HEK293 (cell line): ENCODE measurements around the gene NGRN.

Experiments
- CTCF ChIA-PET: fragments of 350-600 bp; formaldehyde crosslinking; extraction: SDS; loops from one replicate; lab custom pipeline; 2021; ENCODE audit warnings: antibody characterized with exemption; lab: Yijun Ruan, JAX
- POLR2A ChIA-PET: fragments of 300-600 bp; formaldehyde crosslinking; extraction: SDS; loops from one replicate; lab custom pipeline; 2020; ENCODE audit warnings: antibody characterized with exemption, inconsistent platforms; lab: Yijun Ruan, JAX
- H3K27ac ChIP-seq: fragments of 200-500 bp; sonication (Bioruptor generic); 2 replicates; pipeline ENCODE4 v1.5.1; 2014; ENCODE audit warnings: low read depth, low read length, control low read depth, inconsistent platforms; ENCODE audit errors: extremely low read depth
- H3K36me3 ChIP-seq, 2 experiments: fragments of 200-500 bp in 1 of 2; sonication (Bioruptor generic) in 1 of 2; 1 replicate in 1 of 2; 2 replicates in 1 of 2; pipeline ENCODE4 v1.5.1; 2014 to 2017; ENCODE audit warnings: inconsistent platforms in 2 of 2, low read length in 2 of 2; ENCODE audit not compliant: control insufficient read depth in 2 of 2, insufficient read depth in 1 of 2
- H3K4me1 ChIP-seq: fragments of 200-500 bp; sonication (Bioruptor generic); 2 replicates; pipeline ENCODE4 v1.5.1; 2014; ENCODE audit warnings: mild to moderate bottlenecking, low read length, inconsistent platforms; ENCODE audit not compliant: control insufficient read depth, insufficient read depth
- H3K4me3 ChIP-seq: 2 replicates; pipeline ENCODE4 v1.5.1; 2011; ENCODE audit warnings: low read depth, mild to moderate bottlenecking, control low read depth, low read length, moderate library complexity
- H3K9me3 ChIP-seq: fragments of 200-500 bp; sonication (Bioruptor generic); 2 replicates; pipeline ENCODE4 v1.5.1; 2014; ENCODE audit warnings: low read depth, low read length, inconsistent platforms; ENCODE audit not compliant: control insufficient read depth, insufficient read depth
- GLI2 ChIP-seq: fragments of 450-650 bp; formaldehyde crosslinking; IDR thresholded peaks from 2 replicates; pipeline ENCODE4; 2017; ENCODE audit warnings: missing biosample characterization, missing genetic modification characterization, low read depth, borderline replicate concordance
- IKZF3 ChIP-seq: fragments of 450-650 bp; IDR thresholded peaks from 2 replicates; pipeline ENCODE4 v1.5.0; 2018; ENCODE audit warnings: missing biosample characterization, mild to moderate bottlenecking, missing genetic modification characterization, moderate library complexity
- SCRT1 ChIP-seq: fragments of 450-650 bp; formaldehyde crosslinking; IDR thresholded peaks from 2 replicates; pipeline ENCODE4 v1.5.1; 2016; ENCODE audit warnings: missing biosample characterization, missing genetic modification characterization, borderline replicate concordance
- TCF7L2 ChIP-seq: IDR thresholded peaks from 2 replicates; pipeline ENCODE4 v1.6.1; 2011; ENCODE audit warnings: low read depth, mild to moderate bottlenecking, inconsistent platforms, low read length, moderate library complexity, borderline replicate concordance
- YY1 ChIP-seq: fragments of 450-650 bp; formaldehyde crosslinking; IDR thresholded peaks from 2 replicates; pipeline ENCODE4 v1.5.1; 2018; ENCODE audit warnings: missing biosample characterization, missing genetic modification characterization
- YY2 ChIP-seq: fragments of 450-650 bp; formaldehyde crosslinking; IDR thresholded peaks from 2 replicates; pipeline ENCODE4 v1.5.1; 2016; ENCODE audit warnings: missing biosample characterization, missing genetic modification characterization
- ZBTB20 ChIP-seq: fragments of 450-650 bp; formaldehyde crosslinking; IDR thresholded peaks from 2 replicates; pipeline ENCODE4 v1.5.1; 2016; ENCODE audit warnings: missing biosample characterization, missing genetic modification characterization
- ZBTB8A ChIP-seq: fragments of 450-650 bp; formaldehyde crosslinking; IDR thresholded peaks from 2 replicates; pipeline ENCODE4 v1.5.1; 2016; ENCODE audit warnings: missing biosample characterization, missing genetic modification characterization
- ZNF121 ChIP-seq: fragments of 450-650 bp; formaldehyde crosslinking; IDR thresholded peaks from 2 replicates; pipeline ENCODE4 v1.5.1; 2016; ENCODE audit warnings: missing biosample characterization, missing genetic modification characterization
- ZNF174 ChIP-seq: fragments of 450-650 bp; formaldehyde crosslinking; IDR thresholded peaks from 2 replicates; pipeline ENCODE4 v1.5.0; 2017; ENCODE audit warnings: missing biosample characterization, mild to moderate bottlenecking, missing genetic modification characterization
- ZNF335 ChIP-seq: fragments of 450-650 bp; formaldehyde crosslinking; conservative IDR thresholded peaks from 2 replicates; pipeline ENCODE4 v1.5.1; 2016; ENCODE audit warnings: missing biosample characterization, missing genetic modification characterization
- ZNF350 ChIP-seq: fragments of 450-650 bp; formaldehyde crosslinking; IDR thresholded peaks from 2 replicates; pipeline ENCODE4 v1.5.0; 2017; ENCODE audit warnings: missing biosample characterization, mild to moderate bottlenecking, missing genetic modification characterization
- ZNF544 ChIP-seq: fragments of 450-650 bp; formaldehyde crosslinking; IDR thresholded peaks from 2 replicates; pipeline ENCODE4 v1.5.0; 2017; ENCODE audit warnings: missing biosample characterization, missing genetic modification characterization
- ZNF555 ChIP-seq: fragments of 450-650 bp; formaldehyde crosslinking; conservative IDR thresholded peaks from 2 replicates; pipeline ENCODE4 v1.5.1; 2017; ENCODE audit warnings: missing biosample characterization, mild to moderate bottlenecking, missing genetic modification characterization, inconsistent platforms
- ZNF596 ChIP-seq: fragments of 450-650 bp; IDR thresholded peaks from 2 replicates; pipeline ENCODE4 v1.5.0; 2018; ENCODE audit warnings: missing biosample characterization, mild to moderate bottlenecking, missing genetic modification characterization, moderate library complexity
- ZNF658 ChIP-seq: fragments of 450-650 bp; formaldehyde crosslinking; IDR thresholded peaks from 2 replicates; pipeline ENCODE4; 2016; ENCODE audit warnings: missing biosample characterization, missing genetic modification characterization
- ZSCAN23 ChIP-seq: fragments of 450-650 bp; formaldehyde crosslinking; IDR thresholded peaks from 2 replicates; pipeline ENCODE4 v1.5.1; 2016; ENCODE audit warnings: missing biosample characterization, missing genetic modification characterization
- ZSCAN30 ChIP-seq: fragments of 450-650 bp; IDR thresholded peaks from 2 replicates; pipeline ENCODE4 v1.5.1; 2018; ENCODE audit warnings: missing biosample characterization, mild to moderate bottlenecking, missing genetic modification characterization, moderate library complexity
- TF ChIP-seq, protein P1 (sequence below): fragments of 450-650 bp; formaldehyde crosslinking; IDR thresholded peaks from 2 replicates; pipeline ENCODE4 v1.5.1; 2016; ENCODE audit warnings: missing biosample characterization, missing genetic modification characterization, low read depth
- TF ChIP-seq, protein P2 (sequence below): fragments of 450-650 bp; formaldehyde crosslinking; conservative IDR thresholded peaks from 2 replicates; pipeline ENCODE4 v1.5.1; 2016; ENCODE audit warnings: low read depth, missing biosample characterization, missing genetic modification characterization
- TF ChIP-seq, protein P3 (sequence below): fragments of 450-650 bp; formaldehyde crosslinking; IDR thresholded peaks from 2 replicates; pipeline ENCODE4 v1.5.1; 2017; ENCODE audit warnings: missing biosample characterization, missing genetic modification characterization
- TF ChIP-seq, protein P4 (sequence below): fragments of 450-650 bp; formaldehyde crosslinking; IDR thresholded peaks from 2 replicates; pipeline ENCODE4 v1.5.1; 2016; ENCODE audit warnings: missing biosample characterization, missing genetic modification characterization

NGRN gene

DNA sequence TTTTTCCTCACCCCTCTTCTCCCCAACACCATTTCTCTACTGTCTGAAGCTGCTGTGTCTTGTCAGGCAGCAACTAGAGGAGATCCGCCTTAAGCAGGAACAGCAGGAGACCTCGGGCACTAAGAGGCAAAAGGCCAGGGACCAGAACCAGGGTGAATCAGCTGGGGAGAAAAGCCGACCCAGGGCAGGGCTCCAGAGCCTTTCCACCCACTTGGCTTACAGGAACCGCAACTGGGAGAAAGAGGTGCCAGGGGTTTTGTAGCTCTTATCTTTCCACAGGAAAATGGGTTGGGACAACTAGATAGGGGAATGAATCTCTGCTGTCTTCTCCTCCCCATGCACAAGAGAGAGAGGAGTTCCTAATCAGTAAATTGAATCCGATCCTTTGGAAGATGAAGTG lies 3.0 kb upstream of the NGRN start (continued):
- TF ChIP-seq, protein P1, sequence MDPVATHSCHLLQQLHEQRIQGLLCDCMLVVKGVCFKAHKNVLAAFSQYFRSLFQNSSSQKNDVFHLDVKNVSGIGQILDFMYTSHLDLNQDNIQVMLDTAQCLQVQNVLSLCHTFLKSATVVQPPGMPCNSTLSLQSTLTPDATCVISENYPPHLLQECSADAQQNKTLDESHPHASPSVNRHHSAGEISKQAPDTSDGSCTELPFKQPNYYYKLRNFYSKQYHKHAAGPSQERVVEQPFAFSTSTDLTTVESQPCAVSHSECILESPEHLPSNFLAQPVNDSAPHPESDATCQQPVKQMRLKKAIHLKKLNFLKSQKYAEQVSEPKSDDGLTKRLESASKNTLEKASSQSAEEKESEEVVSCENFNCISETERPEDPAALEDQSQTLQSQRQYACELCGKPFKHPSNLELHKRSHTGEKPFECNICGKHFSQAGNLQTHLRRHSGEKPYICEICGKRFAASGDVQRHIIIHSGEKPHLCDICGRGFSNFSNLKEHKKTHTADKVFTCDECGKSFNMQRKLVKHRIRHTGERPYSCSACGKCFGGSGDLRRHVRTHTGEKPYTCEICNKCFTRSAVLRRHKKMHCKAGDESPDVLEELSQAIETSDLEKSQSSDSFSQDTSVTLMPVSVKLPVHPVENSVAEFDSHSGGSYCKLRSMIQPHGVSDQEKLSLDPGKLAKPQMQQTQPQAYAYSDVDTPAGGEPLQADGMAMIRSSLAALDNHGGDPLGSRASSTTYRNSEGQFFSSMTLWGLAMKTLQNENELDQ (tag by site-specific recombination) = no peak
- TF ChIP-seq ZNF350 (tag by site-specific recombination) (no peak), ZSCAN30 (no peak), IKZF3 (no peak), ZSCAN23 (tag by site-specific recombination) (no peak)
- TF ChIP-seq, protein P2, sequence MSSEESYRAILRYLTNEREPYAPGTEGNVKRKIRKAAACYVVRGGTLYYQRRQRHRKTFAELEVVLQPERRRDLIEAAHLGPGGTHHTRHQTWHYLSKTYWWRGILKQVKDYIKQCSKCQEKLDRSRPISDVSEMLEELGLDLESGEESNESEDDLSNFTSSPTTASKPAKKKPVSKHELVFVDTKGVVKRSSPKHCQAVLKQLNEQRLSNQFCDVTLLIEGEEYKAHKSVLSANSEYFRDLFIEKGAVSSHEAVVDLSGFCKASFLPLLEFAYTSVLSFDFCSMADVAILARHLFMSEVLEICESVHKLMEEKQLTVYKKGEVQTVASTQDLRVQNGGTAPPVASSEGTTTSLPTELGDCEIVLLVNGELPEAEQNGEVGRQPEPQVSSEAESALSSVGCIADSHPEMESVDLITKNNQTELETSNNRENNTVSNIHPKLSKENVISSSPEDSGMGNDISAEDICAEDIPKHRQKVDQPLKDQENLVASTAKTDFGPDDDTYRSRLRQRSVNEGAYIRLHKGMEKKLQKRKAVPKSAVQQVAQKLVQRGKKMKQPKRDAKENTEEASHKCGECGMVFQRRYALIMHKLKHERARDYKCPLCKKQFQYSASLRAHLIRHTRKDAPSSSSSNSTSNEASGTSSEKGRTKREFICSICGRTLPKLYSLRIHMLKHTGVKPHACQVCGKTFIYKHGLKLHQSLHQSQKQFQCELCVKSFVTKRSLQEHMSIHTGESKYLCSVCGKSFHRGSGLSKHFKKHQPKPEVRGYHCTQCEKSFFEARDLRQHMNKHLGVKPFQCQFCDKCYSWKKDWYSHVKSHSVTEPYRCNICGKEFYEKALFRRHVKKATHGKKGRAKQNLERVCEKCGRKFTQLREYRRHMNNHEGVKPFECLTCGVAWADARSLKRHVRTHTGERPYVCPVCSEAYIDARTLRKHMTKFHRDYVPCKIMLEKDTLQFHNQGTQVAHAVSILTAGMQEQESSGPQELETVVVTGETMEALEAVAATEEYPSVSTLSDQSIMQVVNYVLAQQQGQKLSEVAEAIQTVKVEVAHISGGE (tag by site-specific recombination) = no peak
- TF ChIP-seq, all 188 proteins: peak for 0

DNA sequence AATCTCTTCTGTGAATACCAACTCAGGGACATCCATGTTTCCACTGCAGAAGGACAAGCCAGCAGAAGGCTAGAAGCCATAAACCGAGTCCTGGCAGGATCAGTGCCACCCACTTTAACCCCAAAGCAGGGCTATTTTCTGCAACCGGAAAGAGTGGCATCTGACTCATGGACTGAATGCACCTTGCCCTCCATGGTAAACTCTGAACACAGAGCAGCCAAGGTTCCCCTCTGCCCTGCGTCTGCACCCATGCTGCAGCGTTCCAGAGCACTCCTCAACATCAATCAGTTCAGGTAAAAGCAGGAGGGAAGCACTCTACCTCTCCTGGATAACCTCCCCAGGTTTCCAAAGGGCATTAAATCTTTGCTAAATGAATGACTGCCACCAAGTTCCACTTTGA lies 801 bp upstream of the NGRN start:
- ChIA-PET POLR2A (no interaction called here), CTCF (no interaction called here)
- Histone ChIP-seq H3K27ac (peak overlapping the region; percentile 89; the same call in 1 of the 2 replicates), H3K36me3 (peaks cover 21 to 22% of the 10 kb centered on the region in 2 experiments), H3K9me3 (no peaks in the 10 kb centered on the region), H3K4me3 (peak overlapping the region; percentile 73), H3K4me1 (peaks cover 10% of the 10 kb centered on the region; the same call in 1 of the 2 replicates)
- TF ChIP-seq ZNF658 (no peak), ZNF544 (tag by site-specific recombination) (no peak), ZNF596 (tag by site-specific recombination) (no peak), ZBTB8A (no peak), TCF7L2 (no peak), ZNF555 (tag by site-specific recombination) (no peak)
- TF ChIP-seq, protein P3, sequence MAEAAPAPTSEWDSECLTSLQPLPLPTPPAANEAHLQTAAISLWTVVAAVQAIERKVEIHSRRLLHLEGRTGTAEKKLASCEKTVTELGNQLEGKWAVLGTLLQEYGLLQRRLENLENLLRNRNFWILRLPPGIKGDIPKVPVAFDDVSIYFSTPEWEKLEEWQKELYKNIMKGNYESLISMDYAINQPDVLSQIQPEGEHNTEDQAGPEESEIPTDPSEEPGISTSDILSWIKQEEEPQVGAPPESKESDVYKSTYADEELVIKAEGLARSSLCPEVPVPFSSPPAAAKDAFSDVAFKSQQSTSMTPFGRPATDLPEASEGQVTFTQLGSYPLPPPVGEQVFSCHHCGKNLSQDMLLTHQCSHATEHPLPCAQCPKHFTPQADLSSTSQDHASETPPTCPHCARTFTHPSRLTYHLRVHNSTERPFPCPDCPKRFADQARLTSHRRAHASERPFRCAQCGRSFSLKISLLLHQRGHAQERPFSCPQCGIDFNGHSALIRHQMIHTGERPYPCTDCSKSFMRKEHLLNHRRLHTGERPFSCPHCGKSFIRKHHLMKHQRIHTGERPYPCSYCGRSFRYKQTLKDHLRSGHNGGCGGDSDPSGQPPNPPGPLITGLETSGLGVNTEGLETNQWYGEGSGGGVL (tag by site-specific recombination) = no peak

DNA sequence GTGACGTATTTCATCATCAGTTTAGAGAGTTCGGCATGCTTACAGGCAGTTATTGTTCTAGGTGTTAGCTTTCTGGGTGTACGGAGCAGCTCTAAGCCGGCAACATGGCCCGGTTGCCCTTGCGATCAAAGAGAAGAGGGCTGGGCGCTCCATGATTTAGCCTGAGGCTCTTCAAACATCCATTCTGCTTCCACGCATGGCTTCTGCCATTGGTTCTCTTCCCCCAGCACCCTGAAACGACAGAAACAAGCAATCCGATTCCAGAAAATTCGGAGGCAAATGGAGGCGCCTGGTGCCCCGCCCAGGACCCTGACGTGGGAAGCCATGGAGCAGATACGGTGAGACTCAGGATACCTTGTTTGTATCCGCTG lies 574 bp downstream of the NGRN start:
- CTCF ChIA-PET = interaction anchor here (0.6 to 1.0 kb wide), 3 partner anchors 16 to 76 kb away, joined by 3 read pairs; partner anchors contain the start of gene TTLL13

More for the DNA sequence above, 574 bp downstream of the NGRN start:
- Histone ChIP-seq H3K9me3 (no peaks in the 10 kb centered on the region), H3K4me1 (peaks cover 10% of the 10 kb centered on the region; the same call in 1 of the 2 replicates), H3K27ac (peak overlapping the region; percentile 89), H3K36me3 (peaks cover 35% of the 10 kb centered on the region in 2 experiments), H3K4me3 (peak overlapping the region; percentile 73)
- no peak for TF ChIP-seq ZNF121 (tag by site-specific recombination)
- 0 out of 2 replicates have a peak, but pooled peaks have one; percentile 16 for TF ChIP-seq ZBTB20 (tag by site-specific recombination)
- TF ChIP-seq YY2 (tag by site-specific recombination) = peak; percentile 21; the same call in 1 of the 2 replicates
- TF ChIP-seq, protein P4, sequence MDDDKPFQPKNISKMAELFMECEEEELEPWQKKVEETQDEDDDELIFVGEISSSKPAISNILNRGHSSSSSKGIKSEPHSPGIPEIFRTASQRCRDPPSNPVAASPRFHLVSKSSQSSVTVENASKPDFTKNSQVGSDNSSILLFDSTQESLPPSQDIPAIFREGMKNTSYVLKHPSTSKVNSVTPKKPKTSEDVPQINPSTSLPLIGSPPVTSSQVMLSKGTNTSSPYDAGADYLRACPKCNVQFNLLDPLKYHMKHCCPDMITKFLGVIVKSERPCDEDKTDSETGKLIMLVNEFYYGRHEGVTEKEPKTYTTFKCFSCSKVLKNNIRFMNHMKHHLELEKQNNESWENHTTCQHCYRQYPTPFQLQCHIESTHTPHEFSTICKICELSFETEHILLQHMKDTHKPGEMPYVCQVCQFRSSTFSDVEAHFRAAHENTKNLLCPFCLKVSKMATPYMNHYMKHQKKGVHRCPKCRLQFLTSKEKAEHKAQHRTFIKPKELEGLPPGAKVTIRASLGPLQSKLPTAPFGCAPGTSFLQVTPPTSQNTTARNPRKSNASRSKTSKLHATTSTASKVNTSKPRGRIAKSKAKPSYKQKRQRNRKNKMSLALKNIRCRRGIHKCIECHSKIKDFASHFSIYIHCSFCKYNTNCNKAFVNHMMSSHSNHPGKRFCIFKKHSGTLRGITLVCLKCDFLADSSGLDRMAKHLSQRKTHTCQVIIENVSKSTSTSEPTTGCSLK = no peak
- TF ChIP-seq ZNF174 (tag by site-specific recombination) = no peak
- TF ChIP-seq GLI2 (tag by site-specific recombination) = no peak
- TF ChIP-seq YY1 (tag by site-specific recombination) = 0 out of 2 replicates have a peak, but pooled peaks have one; percentile 12
- TF ChIP-seq ZNF335 = peak; percentile 63
- no peak for TF ChIP-seq SCRT1 (tag by site-specific recombination)
- POLR2A ChIA-PET = interaction anchor here (0.6 to 4.3 kb wide), 5 partner anchors 14 to 661 kb away, joined by 3 to 26 read pairs (median 4); partner anchors contain the start of genes CIB1, GDPGP1 and TTLL13
